Stomach (tissue), 9 donors: ENCODE results near the gene PRODH2. TPM values are rescaled to one million over a fixed set of nuclear protein-coding genes. Genes with fewer than 3 reads are reported as not detected.

Experiments
- DNase-seq, 2 donors: peaks; one replicate each; pipeline versions ENCODE4 v3.0.0 to v3.0.0-alpha.2; 2013 to 2019
- H3K27ac ChIP-seq, 5 donors: fragments of 200-600 bp in 4 of 5; sonication (generic) in 4 of 5; one replicate each; pipeline ENCODE4 v1.5.1; 2013 to 2019; ENCODE audit warnings: mild to moderate bottlenecking in 1 of 5, moderate library complexity in 1 of 5
- H3K27me3 ChIP-seq, 3 donors: fragments of 200-600 bp; sonication (generic); one replicate each; pipeline ENCODE4 v1.5.1; 2017 to 2019; ENCODE audit warnings: mixed run types in 1 of 3
- H3K36me3 ChIP-seq, 4 donors: fragments of 200-600 bp; sonication (generic); 1 replicate in 3 of 4; 2 replicates in 1 of 4; pipeline ENCODE4 v1.5.1; 2016 to 2019
- H3K4me1 ChIP-seq, 4 donors: fragments of 200-600 bp; sonication (generic); one replicate each; pipeline ENCODE4 v1.5.1; 2016 to 2019
- H3K4me3 ChIP-seq, 4 donors: fragments of 200-600 bp; sonication (generic) in 3 of 4; one replicate each; pipeline ENCODE4 v1.5.1; 2016 to 2019; ENCODE audit warnings: mild to moderate bottlenecking in 1 of 4
- H3K9me3 ChIP-seq, 4 donors: fragments of 200-600 bp; sonication (generic); one replicate each; pipeline ENCODE4 v1.5.1; 2016 to 2019
- CTCF ChIP-seq, 7 experiments: fragments of 450-650 bp in 4 of 7; fragments of 200-600 bp in 3 of 7; sonication (generic) in 3 of 7; IDR thresholded peaks; one replicate each; pipeline ENCODE4 v1.5.1; 2016 to 2019; ENCODE audit warnings: antibody characterized with exemption in 7 of 7, control low read depth in 2 of 7, mild to moderate bottlenecking in 1 of 7
- EP300 ChIP-seq: sonication (generic); formaldehyde crosslinking; IDR thresholded peaks from one replicate; pipeline ENCODE4 v1.6.1; 2017; ENCODE audit warnings: antibody characterized with exemption
- POLR2A ChIP-seq, 4 donors: fragments of 450-650 bp; IDR thresholded peaks; one replicate each; pipeline ENCODE4 v1.6.1; 2016; ENCODE audit warnings: antibody characterized with exemption in 4 of 4, control low read depth in 2 of 4, mild to moderate bottlenecking in 1 of 4, moderate library complexity in 1 of 4
- POLR2AphosphoS5 ChIP-seq, 3 donors: sonication (generic); formaldehyde crosslinking; IDR thresholded peaks; one replicate each; pipeline ENCODE4 v1.6.1; 2016; ENCODE audit warnings: antibody characterized with exemption in 3 of 3
- WGBS, 5 donors: extraction: QIAGEN DNeasy Blood & Tissue Kit in 3 of 5; methylation state at CpG; one replicate each; pipeline versions ENCODE4 v1.1.5 to v1.1.7; 2013 to 2018; 5-methylcytosine and 5-hydroxymethylcytosine counted together
- intact Hi-C: fragments of 100-400 bp; cut with DNase I; formaldehyde crosslinking; loops from one replicate; pipeline ENCODE4 v1.15.1; 2023; ENCODE audit warnings: low total_unique reads
- polyA plus RNA-seq, 3 donors: library from polyadenylated mRNA; stranded (reverse); fragments of 200-250 nt; gene quantifications; one replicate each; pipeline ENCODE4 v1.2.3, GENCODE V29; 2013
- total RNA-seq, 5 donors: library from RNA; depleted of rRNA; stranded (reverse); fragments of >200 nt; gene quantifications; one replicate each; pipeline versions ENCODE4 v1.1.0 to v1.2.3, GENCODE V29; 2014 to 2016
- donor health status: healthy with polysubstance abuse.
- donor health status: Bipolar disorder and iron deficiency.
- donor health status: healthy.

Gene PRODH2
- total and polyA plus RNA-seq, 8 donors, result 0.23 TPM; not detected in 7

- H3K36me3 ChIP-seq, result peaks cover 16 to 46% (median 34%) of the 10 kb centered on the region in 4 donors
- TF ChIP-seq POLR2AphosphoS5 (IDR thresholded peaks at IDR 0.05) (peak; percentile 45 to 67 (median 65)), CTCF (IDR thresholded peaks at IDR 0.05) (no peak), EP300 (peak; percentile 5), POLR2A (IDR thresholded peaks at IDR 0.05) (peak in 1 of 4 donors; percentile 19)
- peaks cover 37 to 60% (median 49%) of the 10 kb centered on the region in 4 donors for H3K4me1 ChIP-seq
- H3K4me3 ChIP-seq, result peak overlapping the region; percentile 74 to 90 (median 86)
- 12 to 23% (median 17%) methylated on average over 28 to 74 of the region's 74 CpGs for WGBS, 5 donors
- H3K9me3 ChIP-seq, result no peaks in the 10 kb centered on the region
- H3K27ac ChIP-seq, result peak overlapping the region; percentile 72 to 99 (median 98)
- intact Hi-C loops, result no loop called here
- DNase-seq, result peak; percentile 60 to 91
- peaks cover 0 to 16% (median 0%) of the 10 kb centered on the region in 3 donors for H3K27me3 ChIP-seq
Measured at GRCh38 chr19:35755550-35756376, 56.9 kb downstream of the PRODH2 start.

- no peak for DNase-seq
- Histone ChIP-seq H3K27ac (peak overlapping the region; percentile 43 to 99 (median 98)), H3K9me3 (no peaks in the 10 kb centered on the region)
Measured at GRCh38 chr19:35755131-35755549, 57.5 kb downstream of the PRODH2 start.

GRCh38 chr19:35754370-35755130 is 58.1 kb downstream of the PRODH2 start:
- Histone ChIP-seq H3K9me3 (no peaks in the 10 kb centered on the region), H3K36me3 (peaks cover 16 to 43% (median 32%) of the 10 kb centered on the region in 4 donors), H3K4me3 (peak overlapping the region in 3 of 4 donors; percentile 74 to 90 (median 88)), H3K27me3 (peaks cover 0 to 16% (median 0%) of the 10 kb centered on the region in 3 donors), H3K4me1 (peaks cover 41 to 67% (median 51%) of the 10 kb centered on the region in 4 donors), H3K27ac (peak overlapping the region in 4 of 5 donors; percentile 91 to 99 (median 98))
- DNase-seq, result peak in 1 of 2 donors; percentile 32
- TF ChIP-seq POLR2AphosphoS5 (IDR thresholded peaks at IDR 0.05) (no peak), EP300 (no peak), CTCF (IDR thresholded peaks at IDR 0.05) (no peak), POLR2A (IDR thresholded peaks at IDR 0.05) (no peak)
- intact Hi-C loops, result no loop called here
- 74 to 88% (median 80%) methylated on average over 13 of the region's 13 CpGs for WGBS, 5 donors

More at GRCh38 chr19:35755131-35755549, 57.5 kb downstream of the PRODH2 start:
- Histone ChIP-seq H3K27me3 (peaks cover 0 to 16% (median 0%) of the 10 kb centered on the region in 3 donors), H3K4me1 (peaks cover 37 to 64% (median 50%) of the 10 kb centered on the region in 4 donors), H3K4me3 (peak overlapping the region; percentile 74 to 90 (median 86)), H3K36me3 (peaks cover 16 to 46% (median 32%) of the 10 kb centered on the region in 4 donors)
- 31 to 44% (median 35%) methylated on average over 11 to 17 of the region's 17 CpGs for WGBS, 5 donors
- intact Hi-C loops, result no loop called here
- TF ChIP-seq POLR2AphosphoS5 (IDR thresholded peaks at IDR 0.05), result no peak
- no peak for TF ChIP-seq POLR2A (IDR thresholded peaks at IDR 0.05)
- no peak for TF ChIP-seq EP300
- no peak for TF ChIP-seq CTCF (IDR thresholded peaks at IDR 0.05)
